ENCODE data around the gene SMIM3. TPM values are rescaled to one million over a fixed set of nuclear protein-coding genes. Genes with fewer than 3 reads are reported as not detected.

SMIM3 gene
- total and polyA plus RNA-seq, 2 of the 4 experiments (the other 2 are of a cell fraction) = 37.5 to 53.4 TPM

DNA sequence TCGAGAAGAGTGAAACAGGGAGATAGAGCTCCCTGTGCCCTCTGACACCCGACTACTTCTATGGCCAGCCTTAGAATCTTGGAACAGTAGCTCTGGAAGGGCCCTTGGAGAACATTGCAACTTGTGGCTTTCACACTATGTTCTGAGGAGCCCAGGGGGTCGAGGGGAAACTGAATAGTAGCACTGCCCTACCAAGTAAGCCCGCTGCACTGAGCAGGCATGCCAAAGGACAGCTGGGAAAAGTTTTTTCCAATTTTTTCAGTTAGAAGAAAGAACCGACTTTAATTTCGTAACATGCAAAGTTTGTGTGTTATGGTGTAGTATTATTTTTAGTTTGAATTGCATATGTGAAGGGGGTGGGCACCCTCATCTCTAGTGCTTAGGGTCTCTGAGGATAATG is 10.9 kb downstream of the SMIM3 start:
- intact Hi-C loops (cut with micrococcal nuclease) = no loop called here
- POLR2A ChIA-PET (ENCODE audit: unreplicated experiment) = interaction anchor here (0.9 to 1.2 kb wide), 2 partner anchors 8 to 11 kb away, joined by 3 to 4 read pairs; partner anchors contain the start of gene SMIM3

More for the DNA sequence above, 10.9 kb downstream of the SMIM3 start:
- H3K18ac ChIP-seq (ENCODE audit: low read depth, low read length) = peak overlapping the region; percentile 42
- WGBS, 2 experiments (ENCODE audit: extremely low coverage in 2 of 2, insufficient read length in 1 of 2) = 78% methylated on average over 3 of the region's 6 CpGs; no CpG with 5 or more reads in 1 of the 2 experiments
- peak overlapping the region; percentile 66 for H3K27ac ChIP-seq (ENCODE audit: insufficient read depth, low read length)
- peaks cover 15% of the 10 kb centered on the region for H3K4me1 ChIP-seq (ENCODE audit: control insufficient read depth, insufficient read depth, low read length)
- H2AK5ac ChIP-seq (ENCODE audit: low read depth, low read length) = peak overlapping the region; percentile 78
- dilution Hi-C loops (cut with HindIII; ENCODE audit: low sequenced_read_pairs, unreplicated experiment) = no loop called here
- H4K8ac ChIP-seq (ENCODE audit: low read depth in 2 of 2, low read length in 2 of 2) = peak overlapping the region; percentile 76 to 81
- CTCF ChIA-PET = interaction anchor here (1.2 to 4.1 kb wide), 2 partner anchors 11 to 12 kb away, joined by 3 to 24 read pairs; partner anchors contain the start of gene SMIM3
- peaks cover 5% of the 10 kb centered on the region for H4K20me1 ChIP-seq (ENCODE audit: insufficient read depth, low read length)
- H3K4me3 ChIP-seq (ENCODE audit: insufficient read depth, low read depth, low read length) = no peak overlapping the region
- no peaks in the 10 kb centered on the region for H3K27me3 ChIP-seq (ENCODE audit: control insufficient read depth, insufficient read depth, low read length)
- peak overlapping the region; percentile 39 for H3K23ac ChIP-seq (ENCODE audit: low read depth, low read length)
- H3K9ac ChIP-seq (ENCODE audit: low read depth, low read length) = peak overlapping the region; percentile 28; the same call in 1 of the 2 replicates
- no TSS peak for BruUV-seq (replicated peaks)
- in situ Hi-C loops (cut with MboI; ENCODE audit: low sequenced_read_pairs) = no loop called here
- no peak overlapping the region for H2AK9ac ChIP-seq (replicated peaks; ENCODE audit: low read depth, low read length, poor library complexity)
- H3K9me1 ChIP-seq (ENCODE audit: insufficient read depth, low read length) = peaks cover 13% of the 10 kb centered on the region
- TF ChIP-seq FOS (IDR thresholded peaks at IDR 0.05; ENCODE audit: low read depth, low read length) = no peak
- TF ChIP-seq MXI1 (IDR thresholded peaks at IDR 0.05; ENCODE audit: borderline replicate concordance, low read depth, low read length) = no peak
- peak; percentile 27; the same call in 1 of the 2 replicates for TF ChIP-seq CEBPB (IDR thresholded peaks at IDR 0.05; ENCODE audit: low read depth, low read length)
- no peak for ATAC-seq (ENCODE audit: low read depth)
- peak overlapping the region; percentile 20 for H3K14ac ChIP-seq (replicated peaks; ENCODE audit: low read depth, low read length)
- H3K9me3 ChIP-seq (ENCODE audit: control insufficient read depth, insufficient read depth, low read length) = no peaks in the 10 kb centered on the region
- peak overlapping the region; percentile 88 for H3K4ac ChIP-seq (ENCODE audit: low read depth, low read length)
- peak overlapping the region; percentile 70 for H3K4me2 ChIP-seq (ENCODE audit: low read depth, low read length)
- H3K36me3 ChIP-seq (ENCODE audit: control insufficient read depth, insufficient read depth, low read length) = no peaks in the 10 kb centered on the region
- peak overlapping the region; percentile 95 for H2BK5ac ChIP-seq (ENCODE audit: low read depth, low read length, poor library complexity, severe bottlenecking)
- H2BK15ac ChIP-seq (ENCODE audit: low read depth, low read length) = peak overlapping the region; percentile 63; the same call in 2 of the 3 replicates
- H4K5ac ChIP-seq (ENCODE audit: low read depth, low read length) = peak overlapping the region; percentile 57
- peak overlapping the region; percentile 77 for H2BK20ac ChIP-seq (ENCODE audit: low read depth, low read length)
- no peak for DNase-seq
- peaks cover 9 to 43% of the 10 kb centered on the region in 2 experiments for H3K79me1 ChIP-seq (ENCODE audit: low read depth in 1 of 2, low read length in 2 of 2)
- H3K56ac ChIP-seq (ENCODE audit: extremely low read depth, insufficient read depth, low read length) = peak overlapping the region; percentile 71; the same call in 1 of the 2 replicates
- H2AFZ ChIP-seq (replicated peaks; ENCODE audit: low read length, poor library complexity) = no peak overlapping the region
- H2BK120ac ChIP-seq (ENCODE audit: low read depth, low read length) = peak overlapping the region; percentile 63
- H4K91ac ChIP-seq (ENCODE audit: insufficient read depth, low read depth, low read length) = peak overlapping the region; percentile 85

Data from IMR-90 (cell line).